Right forelimb (tissue), 1 donor: Measurements from ENCODE around the gene C19orf25.
"Not testable (repeated sequence)": the region's sequence is repeated elsewhere in the genome, so short reads cannot be mapped to it uniquely, and the experiment has no call there.

Experiments used
- DNase-seq: peaks from one replicate; pipeline ENCODE4 v3.0.0-alpha.2; 2018

The C19orf25 gene

GRCh38 chr19:1495051-1495798 lies 16.2 kb upstream of the C19orf25 start:
- peak; percentile 38 for DNase-seq

- DNase-seq, result no peak
Measured at GRCh38 chr19:1494115-1494815, 15.2 kb upstream of the C19orf25 start.

GRCh38 chr19:1492474-1493006 lies 13.5 kb upstream of the C19orf25 start:
- DNase-seq, result no peak

- no peak for DNase-seq
Measured at GRCh38 chr19:1491849-1492170, 12.8 kb upstream of the C19orf25 start.

GRCh38 chr19:1491114-1491848 lies 12.3 kb upstream of the C19orf25 start, which contains the start of gene REEP6:
Gene REEP6, plus strand, starts transcription at chr19:1491181. Its CDS starts 89 bp downstream, at chr19:1491270.
- no peak for DNase-seq

GRCh38 chr19:1490311-1491113 lies 11.5 kb upstream of the C19orf25 start, which contains the start of gene PCSK4:
Gene PCSK4, minus strand, starts transcription at chr19:1490350. Its CDS starts 4 bp downstream, at chr19:1490346.
- DNase-seq, result peak; percentile 100

GRCh38 chr19:1489463-1490310 lies 10.7 kb upstream of the C19orf25 start:
- peak; percentile 45 for DNase-seq

- no peak for DNase-seq
Measured at GRCh38 chr19:1488282-1488601, 9.2 kb upstream of the C19orf25 start.

GRCh38 chr19:1487576-1488281 lies 8.7 kb upstream of the C19orf25 start:
- peak; percentile 41 for DNase-seq

- DNase-seq, result no peak
Measured at GRCh38 chr19:1486720-1487575, 7.9 kb upstream of the C19orf25 start.

- no peak for DNase-seq
Measured at GRCh38 chr19:1483979-1484428, 5.0 kb upstream of the C19orf25 start.

- DNase-seq, result no peak
Measured at GRCh38 chr19:1483131-1483978, 4.3 kb upstream of the C19orf25 start.

- no peak for DNase-seq
Measured at GRCh38 chr19:1482361-1483130, 3.5 kb upstream of the C19orf25 start.

- DNase-seq, result no peak
Measured at GRCh38 chr19:1481893-1482360, 2.9 kb upstream of the C19orf25 start.

- DNase-seq, result no peak
Measured at GRCh38 chr19:1481224-1481892, 2.3 kb upstream of the C19orf25 start.

GRCh38 chr19:1477056-1477455 lies 2.0 kb downstream of the C19orf25 start:
- DNase-seq, result not testable (repeated sequence)

- no peak for DNase-seq
Measured at GRCh38 chr19:1475751-1476437, 3.1 kb downstream of the C19orf25 start.
